T-helper 9 cell (primary cell): ENCODE measurements around the gene MSLN.

Experiments used
- DNase-seq: peaks from one replicate; pipeline ENCODE4 v3.0.0-alpha.2; 2020

Gene MSLN

DNA sequence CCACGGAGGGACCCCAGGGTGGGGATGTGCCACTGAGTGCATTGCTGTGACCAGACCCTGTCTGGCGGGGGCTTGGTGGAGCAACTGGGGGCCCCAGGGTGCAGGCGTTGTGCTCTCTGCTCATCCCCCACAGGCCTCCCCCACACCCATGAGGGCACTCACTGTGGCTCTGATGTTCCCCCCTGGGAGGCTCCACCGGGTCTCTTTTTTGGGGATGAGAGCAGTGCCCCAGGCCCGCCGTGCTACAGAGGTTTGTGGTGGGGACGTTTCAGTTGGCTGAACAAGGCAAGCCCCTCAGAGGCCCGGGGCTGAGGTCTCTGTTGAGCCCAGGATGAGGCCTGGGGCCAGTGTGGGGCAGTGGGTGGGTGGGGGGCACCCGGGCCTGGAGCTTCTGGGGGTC lies 36.8 kb upstream of the MSLN start:
- DNase-seq: no peak

DNA sequence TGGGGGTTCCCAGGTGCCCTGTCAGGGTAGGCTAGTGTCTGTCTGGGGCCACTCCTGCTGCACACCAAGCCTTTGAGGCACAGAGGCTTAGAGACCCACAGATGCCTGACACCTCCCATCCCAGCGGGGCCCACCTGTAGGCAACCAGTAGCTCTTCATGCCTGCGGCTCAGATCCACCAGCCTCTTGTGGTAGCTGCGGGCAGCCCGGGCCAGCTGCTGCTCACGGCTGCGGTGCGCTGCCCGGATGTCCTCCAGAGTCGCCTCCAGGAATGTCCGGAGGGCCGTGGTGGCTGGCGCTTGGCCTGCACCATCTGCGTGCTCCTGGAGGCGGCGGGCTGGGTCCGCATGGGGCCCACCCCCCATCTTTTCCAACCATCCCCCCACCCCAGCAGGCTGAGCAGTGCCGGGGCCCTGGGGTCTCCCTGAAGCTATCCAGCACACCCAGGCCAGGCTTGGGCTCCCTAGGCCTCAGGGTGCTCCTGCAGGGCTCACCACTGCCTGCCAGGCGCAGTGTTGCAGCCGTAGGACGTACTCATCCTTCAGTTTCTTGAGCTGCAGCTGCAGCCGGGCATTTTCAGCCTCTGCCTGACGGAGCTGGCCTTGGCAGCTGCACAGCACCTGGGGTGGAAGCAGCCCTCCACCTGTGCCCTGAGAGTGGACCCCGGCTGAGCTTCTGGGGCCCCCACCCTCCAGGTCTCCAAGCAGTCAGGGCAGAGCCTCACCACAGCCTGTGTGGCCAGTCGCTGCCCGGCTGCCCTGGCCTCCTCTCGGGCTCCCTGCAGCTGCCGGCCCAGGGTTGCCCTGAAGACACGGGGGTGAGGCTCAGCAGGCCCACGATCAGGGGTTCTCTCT lies 36.1 kb upstream of the MSLN start:
- DNase-seq: no peak

DNA sequence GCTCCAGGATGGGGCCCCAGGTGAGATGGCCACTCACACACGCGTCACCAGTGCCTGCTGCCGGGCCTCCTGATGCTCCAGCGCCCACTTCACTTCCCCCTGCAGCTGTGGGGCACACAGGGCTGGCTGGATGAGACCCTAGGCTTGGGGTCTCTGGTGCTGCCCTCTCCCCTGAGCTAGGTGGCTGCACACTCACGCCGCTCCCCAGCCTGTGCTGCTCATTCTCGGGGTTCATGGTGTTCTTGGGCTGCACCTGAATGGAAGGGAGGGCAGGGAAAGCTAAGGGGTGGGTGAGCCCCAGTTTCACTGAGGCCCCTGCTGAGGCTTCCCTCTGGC lies 35.5 kb upstream of the MSLN start:
- no peak for DNase-seq

DNA sequence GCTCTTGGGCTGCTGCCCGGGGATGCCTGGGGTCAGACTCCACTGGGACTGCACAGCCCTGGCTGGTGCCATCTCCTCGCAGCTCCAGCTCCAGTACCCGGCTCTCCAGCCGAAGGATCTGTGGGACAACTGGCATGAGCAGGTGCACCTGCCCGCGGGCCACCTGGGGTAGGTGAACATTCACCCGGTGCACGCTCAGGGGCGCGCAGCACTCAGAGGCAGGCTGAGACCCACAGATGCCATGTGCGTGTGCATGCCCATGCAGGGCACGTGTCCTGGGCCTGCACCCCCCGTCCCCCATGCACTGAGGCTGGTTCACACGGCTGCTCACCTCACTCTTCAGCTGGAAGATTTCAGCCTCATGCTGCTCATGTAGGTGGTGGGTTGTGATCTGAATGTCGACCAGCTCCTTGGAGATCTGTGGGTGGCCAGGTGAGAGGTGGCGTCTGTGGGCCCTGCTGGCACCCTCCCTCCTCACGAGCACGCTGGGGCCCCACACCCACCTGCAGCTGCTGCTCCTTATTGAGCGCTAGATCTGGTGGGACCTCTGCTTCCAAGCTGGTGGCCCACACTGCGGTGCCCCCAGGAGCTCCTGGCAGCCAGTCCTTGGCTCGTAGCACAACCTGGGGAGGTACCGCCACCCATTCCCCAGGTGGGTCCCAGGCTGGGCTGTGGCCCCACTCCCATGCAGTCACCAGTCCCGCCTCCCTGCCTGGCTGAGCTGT lies 34.9 kb upstream of the MSLN start:
- DNase-seq: no peak

DNA sequence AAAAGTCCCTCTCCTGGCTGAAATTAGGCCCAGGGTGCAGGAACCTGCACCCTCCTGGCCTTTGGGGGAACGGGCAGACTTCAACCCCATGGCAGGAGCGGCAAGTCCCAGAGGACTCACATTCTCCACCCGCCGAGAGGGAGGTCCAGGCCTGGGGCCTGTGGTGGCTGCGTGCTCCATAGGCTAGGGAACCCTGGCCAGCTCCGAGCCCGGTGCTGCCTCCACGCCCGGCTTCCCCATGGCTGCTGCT lies 34.4 kb upstream of the MSLN start:
- DNase-seq: no peak

DNA sequence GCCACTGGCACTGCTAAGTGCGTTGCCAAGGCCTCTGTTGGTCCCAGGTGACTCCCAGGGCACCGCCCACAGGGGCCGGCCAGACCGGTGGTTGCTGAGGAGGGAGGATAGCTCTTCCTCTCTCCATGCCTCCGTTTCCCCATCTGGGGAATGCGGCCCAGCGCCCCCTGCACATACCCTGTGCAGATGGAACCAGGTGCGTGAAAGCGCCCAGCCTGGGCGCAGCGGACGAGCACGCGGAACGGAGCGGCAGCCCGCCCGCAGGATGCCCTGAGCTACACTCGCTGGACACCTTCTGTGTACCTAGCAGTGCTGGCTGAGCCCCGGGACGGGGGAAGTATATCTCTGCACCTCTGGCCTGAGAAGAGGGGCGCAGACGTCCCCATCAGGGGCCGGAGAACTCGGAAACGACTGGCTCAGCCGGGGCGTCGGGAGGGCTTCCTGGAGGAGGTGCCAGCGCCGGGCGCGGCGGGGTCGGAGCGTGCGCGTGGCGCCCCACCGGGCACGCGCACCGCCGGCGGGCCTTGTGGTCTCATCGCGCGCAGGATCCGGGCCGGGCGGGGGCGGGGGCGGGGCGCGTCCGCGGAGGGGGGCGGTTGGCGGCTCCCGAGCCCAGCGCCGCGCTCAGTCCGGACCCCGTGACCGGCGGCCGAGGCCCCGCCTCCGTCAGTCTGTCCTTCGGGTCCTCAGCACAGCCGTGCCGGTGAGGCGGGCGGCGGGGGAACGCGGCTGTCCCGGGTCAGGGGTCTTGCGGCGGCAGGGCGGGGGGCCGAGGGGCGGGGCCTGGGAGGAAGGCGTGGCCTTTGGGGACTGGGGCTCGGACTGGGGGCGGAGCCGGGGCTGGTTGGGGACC lies 33.9 kb upstream of the MSLN start, which contains the start of the genes CCDC78 and HAGHL:
Gene CCDC78 (minus strand): TSS at position 6 of the 853 bp plus-strand sequence. CDS start 76 bp downstream, outside the sequence.
Gene HAGHL (plus strand): TSS at position 669 of the 853 bp plus-strand sequence. CDS start 404 bp downstream, outside the sequence.
- peak; percentile 57 for DNase-seq

DNA sequence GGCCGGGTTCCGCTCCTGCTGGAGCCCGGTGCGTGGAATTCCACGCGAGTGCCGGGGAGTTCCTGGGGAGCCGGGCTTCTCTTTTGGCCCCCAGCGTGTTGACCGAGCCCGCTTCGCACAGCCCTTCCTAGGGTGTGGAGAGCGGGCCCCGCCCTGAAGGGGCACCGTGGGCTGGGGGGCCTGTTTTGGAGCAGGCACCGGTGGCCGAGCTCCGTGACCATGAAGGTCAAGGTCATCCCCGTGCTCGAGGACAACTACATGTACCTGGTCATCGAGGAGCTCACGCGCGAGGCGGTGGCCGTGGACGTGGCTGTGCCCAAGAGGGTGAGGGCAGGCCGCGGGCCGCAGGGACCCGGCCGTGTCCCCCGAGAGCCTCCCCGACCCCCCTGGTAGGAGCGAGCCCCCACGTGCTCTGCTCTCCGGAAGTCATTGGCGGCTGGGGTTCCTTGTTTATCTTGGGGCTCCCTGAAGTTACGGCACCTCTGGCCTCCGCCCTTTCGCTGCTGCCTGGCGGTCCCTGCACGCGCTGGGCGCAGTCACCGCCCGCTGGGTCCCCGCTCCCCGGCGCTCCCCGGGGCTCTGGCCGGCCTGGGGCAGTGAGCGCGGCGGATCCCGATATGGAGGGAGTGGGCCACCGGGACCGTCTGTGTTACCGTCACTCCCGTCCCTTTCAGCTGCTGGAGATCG lies 33.1 kb upstream of the MSLN start:
- peak; percentile 19 for DNase-seq

DNA sequence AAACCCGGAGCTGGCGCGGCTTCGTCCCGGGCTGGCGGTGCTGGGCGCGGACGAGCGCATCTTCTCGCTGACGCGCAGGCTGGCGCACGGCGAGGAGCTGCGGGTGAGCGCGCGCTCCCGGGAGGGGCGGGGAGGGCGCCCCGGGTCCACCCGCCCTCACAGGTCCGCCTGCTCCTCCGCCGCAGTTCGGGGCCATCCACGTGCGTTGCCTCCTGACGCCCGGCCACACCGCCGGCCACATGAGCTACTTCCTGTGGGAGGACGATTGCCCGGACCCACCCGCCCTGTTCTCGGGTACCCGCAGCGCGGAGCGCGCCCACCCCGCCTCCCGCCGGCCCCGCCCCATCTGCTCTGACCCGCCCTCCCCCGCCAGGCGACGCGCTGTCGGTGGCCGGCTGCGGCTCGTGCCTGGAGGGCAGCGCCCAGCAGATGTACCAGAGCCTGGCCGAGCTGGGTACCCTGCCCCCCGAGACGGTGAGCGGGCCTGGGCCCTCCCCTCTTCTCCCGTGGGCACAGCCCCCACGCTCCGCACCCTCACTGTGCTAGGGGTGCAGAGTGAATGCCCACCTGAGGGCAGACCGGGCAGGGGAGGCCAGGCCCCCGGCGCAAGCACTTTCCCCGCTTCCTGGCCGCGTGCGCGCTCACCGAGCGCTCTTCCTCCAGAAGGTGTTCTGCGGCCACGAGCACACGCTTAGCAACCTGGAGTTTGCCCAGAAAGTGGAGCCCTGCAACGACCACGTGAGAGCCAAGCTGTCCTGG lies 32.2 kb upstream of the MSLN start:
- peak; percentile 53 for DNase-seq

DNA sequence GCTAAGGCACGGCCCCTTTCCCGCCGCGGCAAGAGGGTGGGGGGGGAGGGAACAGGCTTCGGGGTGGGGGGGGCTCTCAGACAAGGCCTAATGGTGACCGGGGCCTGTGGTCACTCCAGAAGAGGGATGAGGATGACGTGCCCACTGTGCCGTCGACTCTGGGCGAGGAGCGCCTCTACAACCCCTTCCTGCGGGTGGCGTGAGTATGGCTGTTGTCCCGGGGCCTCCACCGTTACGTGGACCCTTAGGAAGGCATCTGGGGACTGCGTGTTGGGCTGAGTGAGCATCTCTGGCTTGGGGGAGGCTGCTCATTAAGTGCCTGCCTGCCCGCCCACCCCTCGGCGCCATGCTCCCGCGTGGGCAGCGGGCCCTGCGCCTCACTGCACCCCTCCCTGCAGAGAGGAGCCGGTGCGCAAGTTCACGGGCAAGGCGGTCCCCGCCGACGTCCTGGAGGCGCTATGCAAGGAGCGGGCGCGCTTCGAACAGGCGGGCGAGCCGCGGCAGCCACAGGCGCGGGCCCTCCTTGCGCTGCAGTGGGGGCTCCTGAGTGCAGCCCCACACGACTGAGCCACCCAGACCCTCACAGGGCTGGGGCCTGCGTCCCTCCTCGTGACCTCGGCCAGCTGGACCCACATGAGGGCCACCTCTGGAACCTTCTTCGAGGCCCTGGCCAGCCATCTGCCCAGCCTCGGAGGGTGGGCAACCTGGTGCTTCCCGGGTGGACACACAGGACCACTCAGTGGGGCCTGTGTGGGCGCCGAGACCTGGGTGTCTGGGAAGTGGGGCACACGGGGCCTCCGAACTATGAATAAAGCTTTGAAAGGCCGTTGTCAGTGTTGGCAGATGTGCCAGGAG lies 31.4 kb upstream of the MSLN start:
- no peak for DNase-seq

DNA sequence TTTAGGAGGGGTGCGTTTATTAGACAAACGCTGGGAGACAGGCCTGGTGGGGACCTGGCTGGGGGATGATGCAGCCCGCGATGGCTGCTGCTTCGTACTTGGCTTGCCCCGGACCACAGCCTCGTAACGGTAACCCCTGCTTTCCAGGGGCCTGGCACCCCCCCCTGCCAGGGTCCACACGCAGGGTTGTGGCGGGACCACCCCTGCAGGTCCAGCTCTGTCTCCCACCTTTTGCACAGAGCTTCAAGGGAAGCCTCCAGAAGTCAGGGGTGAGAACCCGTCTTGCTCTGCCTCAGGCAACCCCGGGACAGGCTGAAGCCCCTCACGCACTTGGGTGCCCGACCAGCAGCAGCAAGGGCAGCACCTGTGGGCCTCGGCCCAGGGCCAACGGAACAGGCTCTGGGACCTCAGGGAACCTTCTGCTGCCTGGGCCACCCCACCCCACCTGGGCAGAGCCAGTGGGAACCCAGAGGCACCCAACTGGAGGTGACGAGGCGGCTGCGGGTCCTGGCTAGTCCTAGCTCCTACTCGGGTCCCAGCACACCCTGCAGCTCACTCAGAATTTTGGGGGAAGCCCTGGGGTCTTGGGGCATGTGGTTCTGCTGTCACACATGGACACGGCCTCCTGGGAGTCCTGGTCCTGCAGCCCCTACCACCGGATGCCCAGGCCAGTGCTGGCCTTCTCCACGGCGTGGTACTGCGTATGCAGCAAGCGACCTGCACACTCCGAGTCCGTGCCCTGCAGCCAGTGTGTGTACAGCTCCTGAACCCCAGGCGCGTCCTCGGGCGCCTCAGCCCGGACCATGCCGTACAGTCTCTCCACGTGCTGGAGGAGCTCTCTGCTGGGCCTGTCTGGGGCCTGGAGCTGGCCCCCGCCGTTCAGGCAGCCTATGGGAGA lies 30.5 kb upstream of the MSLN start:
- DNase-seq: no peak

DNA sequence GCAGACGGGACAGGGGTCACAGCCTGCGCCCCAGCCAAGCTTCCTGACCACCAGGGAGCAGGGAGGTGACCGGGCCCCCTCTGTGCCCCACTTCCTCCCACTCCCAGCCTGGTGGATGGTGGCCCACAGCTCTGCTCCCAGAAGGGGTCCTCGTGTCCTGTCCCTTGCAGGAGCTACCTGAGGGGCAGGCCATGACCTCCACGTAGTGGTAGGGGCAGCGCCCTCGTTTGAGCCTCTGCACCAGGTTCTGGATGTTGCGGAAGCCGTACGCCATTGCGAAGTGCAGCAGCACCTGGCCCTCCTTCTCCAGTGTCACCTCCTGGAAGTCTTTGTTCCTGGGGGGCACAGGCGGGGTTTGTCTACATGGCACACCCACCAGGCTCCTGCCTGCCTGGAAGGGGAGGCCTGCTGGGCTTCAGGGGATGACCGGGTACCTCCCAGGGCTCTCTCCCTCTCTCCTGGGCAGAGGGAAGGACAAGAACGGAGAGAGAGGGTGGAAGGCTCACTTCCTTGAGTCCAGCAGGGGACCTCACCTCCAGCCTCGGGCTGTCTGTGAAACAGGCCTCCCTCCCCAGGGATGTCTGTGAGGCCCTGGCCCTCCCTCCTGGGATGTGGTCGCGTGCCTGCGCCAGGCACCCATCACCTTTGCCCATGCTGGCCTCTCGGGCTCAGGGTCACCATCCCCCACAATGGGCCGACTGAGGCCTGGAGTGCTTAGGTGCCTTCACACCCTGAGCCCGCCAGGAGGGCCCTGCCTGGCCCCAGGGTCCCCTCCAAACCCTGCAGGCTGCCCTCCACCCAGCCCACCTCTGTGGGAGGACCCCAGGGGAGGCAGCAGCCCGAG lies 29.6 kb upstream of the MSLN start:
- DNase-seq: no peak

DNA sequence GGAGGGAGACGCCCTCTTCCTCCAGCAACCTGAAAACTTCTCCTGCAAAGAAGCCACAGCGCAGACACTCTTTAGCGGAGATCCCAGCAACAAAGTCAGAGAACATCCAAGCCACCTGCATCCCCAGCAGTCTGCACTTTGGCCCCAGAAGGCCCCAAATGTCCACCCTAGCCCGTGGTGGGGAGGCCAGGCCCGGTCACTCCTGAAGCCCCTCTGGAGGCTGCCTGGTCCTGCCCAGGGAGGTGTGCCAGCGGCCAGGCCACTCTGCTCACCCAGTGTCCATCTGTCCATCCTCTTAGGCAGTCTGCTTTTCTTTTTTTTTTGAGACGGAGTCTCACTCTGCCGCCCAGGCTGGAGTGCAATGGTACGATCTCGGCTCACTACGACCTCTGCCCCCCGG lies 28.2 kb upstream of the MSLN start:
- DNase-seq: no peak

DNA sequence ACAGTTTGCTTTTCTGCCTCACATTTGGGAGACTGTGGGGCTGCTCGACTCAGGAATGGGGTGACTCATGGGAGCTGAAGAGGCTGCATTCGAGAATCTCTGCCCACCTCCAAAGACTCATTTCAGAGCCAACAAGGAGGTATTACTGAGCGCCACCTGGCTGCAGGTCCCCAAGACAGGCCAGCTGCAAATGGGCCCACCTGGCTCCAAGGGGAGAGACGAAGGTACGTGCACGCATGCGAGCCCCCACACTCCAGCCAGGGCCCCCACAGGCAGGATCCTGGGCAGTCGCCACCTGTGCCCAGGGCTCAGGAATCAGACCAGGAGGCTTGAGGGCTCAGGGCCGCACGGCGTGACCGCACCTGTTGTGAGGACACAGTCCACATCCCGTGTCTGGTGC lies 27.6 kb upstream of the MSLN start:
- DNase-seq: no peak

DNA sequence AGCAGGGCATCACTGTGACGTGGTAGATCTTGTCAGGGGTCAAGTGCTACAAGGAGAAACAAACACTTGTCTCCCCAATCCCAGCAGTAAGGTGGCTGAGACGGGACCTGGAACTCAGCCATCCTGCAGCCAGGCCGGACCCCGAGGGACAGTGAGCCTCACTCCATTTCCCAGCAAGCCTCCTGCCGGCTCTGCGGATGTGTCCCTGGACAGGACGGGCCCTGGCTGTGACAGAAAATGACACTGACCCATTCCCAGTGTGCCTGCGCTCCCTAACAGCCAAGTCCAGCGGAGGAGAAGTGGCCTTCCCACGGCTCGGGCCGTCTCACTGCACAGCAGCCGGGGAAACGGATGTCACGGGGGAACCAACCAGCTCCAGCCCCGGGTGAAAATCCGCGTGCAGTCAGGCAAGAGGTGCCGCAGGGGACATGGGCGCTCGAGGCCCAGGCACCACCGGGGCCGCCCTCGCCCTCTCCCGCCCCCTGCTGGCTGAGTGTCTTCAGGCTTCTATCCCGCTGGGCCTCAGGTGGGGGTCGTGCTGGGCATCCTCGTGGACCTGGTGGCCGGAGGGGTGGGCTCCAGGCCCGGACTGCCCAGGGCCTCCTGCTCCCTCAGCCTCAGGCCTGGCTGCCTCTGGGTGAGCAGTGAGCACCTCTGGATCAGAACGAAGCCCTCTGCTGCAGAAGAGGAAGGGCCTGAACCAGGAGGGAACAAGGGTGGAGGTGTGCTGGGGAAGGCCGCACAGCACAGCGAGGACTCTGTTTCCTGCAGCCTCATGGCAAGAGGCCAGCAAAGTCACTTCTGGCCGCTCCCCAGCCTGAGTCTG lies 26.9 kb upstream of the MSLN start:
- peak; percentile 36 for DNase-seq

DNA sequence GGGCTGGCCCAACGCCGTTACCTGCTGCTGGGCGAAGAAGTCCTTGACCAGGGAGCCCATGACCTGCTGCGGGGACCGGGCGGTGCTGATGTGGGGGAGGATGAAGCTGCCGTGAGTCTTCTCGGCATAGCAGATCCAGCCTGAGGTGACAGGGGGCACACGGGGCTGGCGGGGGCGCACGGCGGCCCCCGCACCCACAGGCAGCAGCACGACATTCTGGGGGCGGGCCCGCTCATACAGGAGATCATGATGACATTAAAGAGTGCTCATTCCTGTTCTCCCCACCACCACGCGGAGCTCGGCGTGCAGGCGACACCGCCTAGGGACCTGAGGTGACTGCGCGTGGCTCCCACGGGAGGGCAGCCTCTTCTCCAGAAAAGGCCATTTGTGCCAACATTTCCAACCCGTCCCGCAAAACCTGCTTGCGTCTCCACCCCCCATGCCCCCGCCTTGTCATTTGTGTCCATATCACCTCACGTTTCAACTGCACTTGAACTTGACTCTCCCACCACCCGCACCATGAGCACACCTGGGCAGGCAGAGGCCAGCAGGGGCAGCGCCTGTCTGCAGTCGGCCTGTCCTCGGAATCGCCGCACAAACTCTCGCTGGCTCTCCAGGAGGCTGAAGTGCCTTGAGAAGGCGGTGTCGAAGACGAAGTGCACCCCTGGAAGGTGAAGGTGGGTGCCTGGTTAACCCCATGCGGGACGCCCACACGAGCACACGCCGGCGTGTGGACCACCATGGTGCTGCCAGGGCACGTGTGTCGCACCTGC lies 26.1 kb upstream of the MSLN start:
- DNase-seq: no peak

DNA sequence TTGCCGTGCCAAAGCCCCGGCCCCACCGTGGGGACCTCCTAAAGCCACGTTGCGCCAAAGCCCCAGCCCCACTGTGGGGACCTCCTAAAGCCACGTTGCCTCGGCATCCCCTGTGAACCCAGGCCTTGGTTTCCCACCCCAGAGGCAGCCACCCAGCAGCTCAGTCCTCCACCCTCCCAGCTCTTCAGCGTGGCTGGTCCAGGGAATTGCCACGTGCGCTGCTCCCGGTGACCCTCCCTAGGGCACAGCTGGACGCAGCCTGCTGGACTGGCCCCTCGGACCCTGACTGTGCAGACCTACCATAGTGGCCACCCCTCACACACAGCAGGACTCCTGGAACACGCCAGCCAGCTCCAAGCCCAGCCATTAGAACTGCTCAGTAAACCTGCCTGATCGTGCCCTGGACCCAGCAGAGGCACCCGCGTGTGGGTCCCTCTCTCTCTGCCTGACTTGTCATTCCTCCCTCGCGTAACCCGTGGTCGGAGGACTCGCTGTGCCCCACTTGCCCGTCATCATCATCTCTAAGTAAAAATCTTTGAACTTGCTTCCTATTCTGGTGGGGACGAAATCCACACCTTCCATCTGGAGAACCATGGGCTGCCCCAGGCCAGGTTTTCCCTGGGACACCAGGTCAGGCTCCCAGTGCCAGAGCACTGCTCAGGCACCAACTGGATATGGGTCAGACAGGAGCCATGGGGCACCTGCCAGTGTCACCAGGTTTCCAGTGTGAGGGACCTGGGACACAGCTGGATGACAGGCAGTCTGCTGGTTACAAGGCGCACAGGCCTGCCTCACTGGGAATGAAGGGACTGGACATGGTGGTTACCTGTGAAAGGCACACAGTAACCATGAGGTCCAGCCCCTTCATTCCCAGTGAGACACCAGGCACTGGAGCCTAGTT lies 25.3 kb upstream of the MSLN start:
- no peak for DNase-seq
